Measurements from ENCODE around the gene MNAT1.
"Not testable (repeated sequence)": the region's sequence is repeated elsewhere in the genome, so short reads cannot be mapped to it uniquely, and the experiment has no call there.

Gene MNAT1

GRCh38 chr14:60812987-60813386, 78.4 kb downstream of the MNAT1 start:
- DNase-seq = no peak

- no peak for DNase-seq
Measured at GRCh38 chr14:60815371-60815770, 80.8 kb downstream of the MNAT1 start.

DNA sequence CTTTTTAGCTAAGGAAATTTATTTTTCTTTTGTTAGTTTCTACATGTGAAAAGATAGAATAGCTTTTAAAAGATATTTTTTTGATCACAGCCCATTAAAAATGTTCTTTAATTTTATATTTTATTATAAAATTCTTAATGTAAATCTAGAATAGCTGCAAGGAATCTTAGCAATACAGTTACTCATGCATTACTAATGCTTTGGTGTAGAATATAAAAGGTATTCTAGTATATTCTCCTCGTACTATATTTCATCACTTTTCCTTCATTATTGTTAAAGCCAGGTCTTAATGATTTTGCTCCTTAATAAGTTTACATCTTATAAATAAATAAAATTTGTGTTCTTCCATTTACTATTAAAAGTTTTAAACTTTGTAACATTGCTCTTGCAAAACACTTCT, 82.6 kb downstream of the MNAT1 start:
- DNase-seq = no peak

DNA sequence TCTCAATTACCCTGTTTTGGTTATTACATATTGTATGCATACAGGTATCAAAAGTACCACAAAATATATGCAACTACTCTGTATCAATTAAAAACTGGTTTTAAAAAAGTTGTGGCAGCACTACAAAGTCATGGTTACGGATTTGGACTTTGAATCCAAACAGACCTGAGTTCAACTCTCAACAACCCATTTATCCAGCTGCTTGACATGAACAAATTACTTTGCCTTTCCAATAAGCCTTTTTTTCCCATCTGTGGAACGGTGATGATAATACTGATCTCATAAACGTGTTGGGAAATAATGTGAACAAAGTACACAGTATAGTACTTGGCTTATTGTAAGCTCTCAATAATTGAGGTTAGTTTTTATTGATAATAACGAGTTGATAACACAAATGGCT, 85.0 kb downstream of the MNAT1 start:
- DNase-seq = no peak

GRCh38 chr14:60838601-60839000, 104.0 kb downstream of the MNAT1 start:
- DNase-seq = no peak

- no peak for DNase-seq
Measured at GRCh38 chr14:60839057-60839456, 104.5 kb downstream of the MNAT1 start.

- no peak for DNase-seq
Measured at GRCh38 chr14:60839657-60840056, 105.1 kb downstream of the MNAT1 start.

DNA sequence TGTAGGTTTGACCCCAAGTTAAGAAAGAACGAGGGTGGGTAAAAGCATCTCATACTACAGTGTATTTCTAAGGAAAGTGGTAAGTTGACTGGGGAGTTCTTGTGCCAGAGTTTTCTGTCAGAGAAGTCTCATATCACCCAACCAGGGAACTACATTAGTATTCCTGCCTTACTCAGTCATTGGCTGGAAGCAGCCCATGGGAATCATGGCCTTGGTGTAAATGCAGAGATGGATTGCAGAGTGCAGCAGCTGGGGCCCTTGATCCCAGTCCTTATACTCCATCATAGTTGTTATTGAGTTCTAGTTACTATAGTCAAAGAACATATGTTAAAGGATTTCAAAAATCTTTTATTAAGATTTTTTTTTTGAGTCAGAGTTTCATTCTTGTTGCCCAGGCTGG, 105.8 kb downstream of the MNAT1 start:
- no peak for DNase-seq

- DNase-seq = no peak
Measured at GRCh38 chr14:60845523-60845922, 111.0 kb downstream of the MNAT1 start.

DNA sequence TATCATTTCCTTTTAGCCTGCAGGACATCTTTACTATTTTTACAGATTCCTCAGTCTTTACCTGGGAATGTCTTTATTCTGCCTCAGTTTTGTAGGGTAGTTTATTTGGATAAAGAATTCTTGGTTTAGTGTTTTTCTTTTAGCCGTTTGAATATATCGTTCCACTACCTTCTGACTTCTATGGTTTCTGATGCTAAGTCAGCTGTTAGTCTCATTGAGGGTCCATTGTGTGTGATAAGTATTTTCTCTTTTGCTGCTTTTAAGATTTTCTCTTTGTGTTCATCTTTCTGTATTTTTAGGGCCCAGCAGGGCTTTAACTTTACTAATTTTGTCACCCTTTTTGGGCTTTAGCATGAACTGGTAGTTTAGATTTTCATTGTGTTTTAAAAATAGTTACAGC, 113.5 kb downstream of the MNAT1 start:
- DNase-seq = no peak

- DNase-seq = not testable (repeated sequence)
Measured at GRCh38 chr14:60851692-60852091, 117.1 kb downstream of the MNAT1 start.

- DNase-seq = no peak
Measured at GRCh38 chr14:60856111-60856510, 121.5 kb downstream of the MNAT1 start.

- no peak for DNase-seq
Measured at GRCh38 chr14:60859525-60859924, 125.0 kb downstream of the MNAT1 start.

DNA sequence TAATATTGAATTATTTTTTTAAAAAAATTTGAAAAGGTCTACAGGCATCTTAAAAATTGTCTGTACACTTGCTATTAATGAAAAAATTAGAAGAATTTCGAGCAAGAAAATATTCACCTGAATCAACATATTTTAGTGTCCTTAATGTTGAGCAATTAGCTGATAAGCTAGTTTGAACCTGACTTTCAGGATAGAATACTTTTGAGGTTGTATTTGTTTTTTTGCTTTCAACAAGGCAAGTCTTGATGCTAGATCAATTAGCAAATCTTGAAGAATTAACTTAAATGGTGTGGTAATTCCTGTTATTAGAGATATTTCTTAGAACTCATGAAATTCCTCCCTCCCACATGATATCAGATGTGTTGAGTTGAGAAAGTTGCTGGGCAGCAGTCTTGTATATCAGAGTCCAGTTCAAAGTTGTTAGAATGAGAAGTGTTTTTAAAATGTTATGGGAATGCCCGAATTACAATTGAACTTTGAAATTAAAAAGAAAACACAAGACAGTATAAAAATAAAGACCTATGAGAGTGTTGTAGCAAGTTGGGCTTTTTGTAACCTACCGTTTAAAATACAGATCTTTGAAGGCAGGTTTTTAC, 127.1 kb downstream of the MNAT1 start:
- no peak for DNase-seq

GRCh38 chr14:60862283-60862682, 127.7 kb downstream of the MNAT1 start:
- no peak for DNase-seq

- DNase-seq = no peak
Measured at GRCh38 chr14:60863249-60863648, 128.7 kb downstream of the MNAT1 start.

DNA sequence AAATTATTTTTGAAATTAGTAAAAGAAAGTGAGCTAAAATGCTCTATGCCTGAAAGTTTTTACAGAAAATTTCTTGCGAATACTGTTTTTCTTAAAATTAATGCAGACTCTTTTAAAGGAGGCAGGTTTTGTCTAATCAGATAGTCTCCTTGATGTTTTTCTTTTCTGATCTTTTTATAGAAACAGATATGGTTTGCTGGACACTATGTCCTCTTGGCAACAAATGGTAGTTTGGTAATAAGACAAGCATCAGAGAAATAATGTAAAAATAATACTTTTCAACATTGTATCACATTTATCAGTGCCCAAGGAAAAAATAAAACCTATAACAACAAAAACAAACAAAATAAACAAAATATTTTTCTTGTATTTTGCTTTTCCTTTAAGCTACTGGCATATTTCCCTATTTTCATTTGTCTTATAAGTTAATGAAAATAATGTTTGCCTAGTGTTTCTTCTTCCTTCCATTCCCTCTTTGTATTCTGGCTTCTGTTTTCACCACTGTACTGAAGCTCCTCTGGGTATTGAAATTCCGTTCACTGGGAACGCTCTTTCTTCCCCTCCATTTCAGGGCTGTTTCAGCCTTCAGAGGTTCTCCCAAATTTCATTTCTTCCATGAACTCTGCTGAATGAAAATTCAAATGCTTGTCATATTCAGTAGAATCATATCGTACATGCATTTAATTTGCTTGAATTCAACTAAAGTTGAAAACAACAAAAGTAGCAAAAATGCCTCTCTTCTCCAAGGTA, 131.0 kb downstream of the MNAT1 start:
- no peak for DNase-seq

DNA sequence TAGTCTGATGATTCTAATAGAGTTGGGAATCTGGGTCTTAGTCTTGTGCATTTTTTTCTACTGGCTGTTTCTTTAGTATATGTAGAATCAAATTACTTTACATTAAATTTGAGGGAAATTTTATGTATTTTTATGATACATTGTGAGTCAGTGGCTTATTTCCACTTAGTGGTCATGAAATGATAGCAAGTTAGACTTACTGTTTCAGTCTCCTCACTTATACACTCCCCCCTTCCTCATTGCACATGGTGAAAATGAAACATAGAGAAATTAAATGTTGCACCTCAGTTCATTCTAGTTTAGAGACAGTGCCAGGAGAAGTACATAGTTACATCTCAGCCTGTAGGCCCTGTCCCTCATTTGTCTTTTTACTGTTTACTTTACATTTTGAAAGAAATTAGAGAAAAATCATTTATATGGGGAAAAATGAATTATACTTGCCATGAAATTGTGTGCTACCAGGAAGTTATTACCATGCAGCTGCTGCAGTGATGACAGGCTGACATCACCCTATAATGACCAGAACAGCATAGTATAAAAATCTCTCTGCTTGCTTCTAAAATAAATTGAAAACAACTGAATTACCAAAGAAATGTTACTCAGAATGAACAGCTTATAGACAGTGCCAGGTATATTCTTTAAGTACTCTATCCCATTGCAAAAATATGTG, 133.1 kb downstream of the MNAT1 start:
- no peak for DNase-seq

- DNase-seq = no peak
Measured at GRCh38 chr14:60878121-60878520, 143.6 kb downstream of the MNAT1 start.

DNA sequence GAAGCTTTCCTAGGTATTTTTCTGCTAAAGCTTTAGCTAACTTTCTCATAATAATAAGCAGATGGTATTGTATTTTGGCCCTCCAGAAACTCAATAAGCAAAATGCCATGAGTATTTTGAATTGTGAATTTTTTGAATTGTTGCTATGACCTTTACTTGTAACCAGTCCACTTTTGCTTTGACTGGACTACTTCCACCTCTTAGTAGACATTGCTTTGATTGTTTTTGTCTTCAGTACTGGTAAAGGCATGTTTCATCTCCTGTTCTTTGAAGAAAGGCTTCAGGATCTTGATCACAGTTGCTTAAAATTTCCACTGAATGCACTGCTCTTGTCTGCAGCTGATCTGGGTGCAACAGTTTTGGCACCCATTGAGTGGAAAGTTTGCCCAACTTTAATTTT, 144.0 kb downstream of the MNAT1 start:
- no peak for DNase-seq

DNA sequence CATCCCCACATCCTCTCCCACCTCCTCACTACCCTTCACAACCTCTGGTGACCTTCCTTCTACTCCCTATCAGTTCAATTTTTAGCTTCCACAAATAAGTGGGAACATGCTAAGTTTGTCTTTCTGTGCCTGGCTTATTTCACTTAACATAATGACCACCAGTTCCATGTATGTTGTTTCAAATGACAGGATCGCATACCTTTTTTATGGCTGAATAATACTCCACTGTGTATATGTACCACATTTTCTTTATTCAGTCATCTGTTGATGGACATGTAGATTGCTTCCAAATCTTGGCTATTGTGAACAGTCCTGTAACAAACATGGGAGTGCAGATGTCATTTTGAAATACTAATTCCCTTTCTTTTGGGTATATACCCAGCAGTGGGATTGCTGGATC, 147.7 kb downstream of the MNAT1 start:
- no peak for DNase-seq

- no peak for DNase-seq
Measured at GRCh38 chr14:60884134-60884533, 149.6 kb downstream of the MNAT1 start.

- DNase-seq = not testable (repeated sequence)
Measured at GRCh38 chr14:60890636-60891035, 156.1 kb downstream of the MNAT1 start.

DNA sequence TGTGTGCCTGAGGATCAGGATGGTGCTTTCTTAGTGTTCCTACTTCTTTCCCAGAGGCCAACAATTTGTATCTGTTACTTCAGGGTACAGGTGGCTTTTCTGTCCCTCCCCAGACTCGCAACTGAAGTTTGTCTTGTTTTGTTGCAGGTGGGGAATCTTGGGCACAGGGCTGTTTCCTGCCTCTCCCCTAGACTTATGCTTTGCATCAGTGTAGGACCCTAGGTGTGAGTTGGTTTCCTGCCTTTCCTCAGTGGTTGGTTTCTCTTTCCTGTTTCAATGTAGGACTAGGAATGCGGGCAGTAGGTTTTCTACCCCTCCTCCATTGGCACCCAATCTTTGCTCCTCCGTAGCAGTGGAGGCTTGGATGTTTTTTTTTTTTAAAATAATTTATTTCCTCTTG, 159.3 kb downstream of the MNAT1 start:
- DNase-seq = no peak
